ENCODE results near the gene CHST12.
"Not testable (repeated sequence)": the region's sequence is repeated elsewhere in the genome, so short reads cannot be mapped to it uniquely, and the experiment has no call there.

The CHST12 gene

DNA sequence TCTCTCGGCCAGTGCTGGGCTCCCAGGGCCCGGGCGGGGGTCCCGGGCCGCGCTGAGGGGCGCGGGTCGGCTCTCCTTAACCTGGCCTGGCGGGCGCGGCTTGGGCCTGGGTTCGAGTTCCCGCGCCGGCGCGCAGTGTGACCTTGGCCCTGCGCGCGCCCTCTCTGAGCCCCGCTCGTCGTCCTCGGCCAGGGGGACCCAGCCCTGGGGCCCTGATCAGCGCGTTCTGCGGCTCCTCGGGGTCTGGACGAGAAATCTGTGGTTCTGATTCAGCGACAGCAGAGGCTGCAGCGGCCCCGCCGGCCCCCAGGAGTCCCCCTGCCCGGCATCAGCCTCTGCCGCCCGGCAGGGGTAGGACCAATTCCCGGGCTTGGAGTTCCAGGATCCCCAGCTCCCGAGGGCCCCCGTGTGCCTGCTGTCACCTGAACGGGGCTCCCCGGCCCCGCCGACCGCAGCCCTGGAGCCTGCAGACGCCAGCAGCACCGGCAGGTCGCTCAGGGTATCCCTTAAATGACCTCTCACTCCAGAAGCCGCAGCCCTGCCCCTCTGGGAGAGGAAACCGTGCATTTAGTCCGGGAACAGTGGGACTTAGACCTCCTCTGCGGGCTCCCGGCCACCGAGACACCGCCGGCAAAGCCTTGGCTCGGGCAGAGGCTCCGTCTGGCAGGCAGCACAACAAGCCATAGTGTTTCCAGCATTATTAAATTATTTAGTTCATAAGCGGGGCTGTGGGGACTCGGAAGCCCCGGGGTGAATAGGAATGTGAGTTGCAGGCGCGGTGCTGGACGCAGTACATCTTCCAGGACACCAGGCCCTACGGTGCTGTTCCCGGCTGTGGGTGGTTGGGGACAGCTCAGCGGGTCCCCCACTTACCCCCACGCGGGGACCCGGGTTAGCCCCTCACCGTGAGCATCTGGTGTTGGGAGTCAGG, 572 bp downstream of the CHST12 start:
- no peak for DNase-seq (ENCODE audit: low read depth in 2 of 2)

GRCh38 chr7:2404714-2405119, 1.3 kb downstream of the CHST12 start:
- DNase-seq (ENCODE audit: low read depth in 2 of 2): no peak

DNA sequence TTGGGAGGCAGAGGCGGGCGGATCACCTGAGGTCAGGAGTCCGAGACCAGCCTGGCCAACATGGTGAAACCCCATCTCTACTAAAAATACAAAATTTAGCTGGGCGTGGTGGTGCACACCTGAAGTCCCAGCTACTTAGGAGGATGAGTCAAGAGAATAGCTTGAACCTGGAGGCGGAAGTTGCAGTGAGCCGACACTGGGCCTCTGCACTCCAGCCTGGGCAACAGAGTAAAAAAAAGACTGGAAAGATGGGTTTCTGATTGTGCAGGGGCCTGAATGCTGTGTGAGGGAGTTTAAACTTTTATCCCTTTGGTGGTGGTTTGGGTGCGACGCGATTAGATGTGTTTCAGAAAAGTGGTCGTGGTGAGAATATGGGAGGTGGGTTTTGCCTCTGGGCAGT, 1.8 kb downstream of the CHST12 start:
- no peak for DNase-seq (ENCODE audit: low read depth in 2 of 2)

DNA sequence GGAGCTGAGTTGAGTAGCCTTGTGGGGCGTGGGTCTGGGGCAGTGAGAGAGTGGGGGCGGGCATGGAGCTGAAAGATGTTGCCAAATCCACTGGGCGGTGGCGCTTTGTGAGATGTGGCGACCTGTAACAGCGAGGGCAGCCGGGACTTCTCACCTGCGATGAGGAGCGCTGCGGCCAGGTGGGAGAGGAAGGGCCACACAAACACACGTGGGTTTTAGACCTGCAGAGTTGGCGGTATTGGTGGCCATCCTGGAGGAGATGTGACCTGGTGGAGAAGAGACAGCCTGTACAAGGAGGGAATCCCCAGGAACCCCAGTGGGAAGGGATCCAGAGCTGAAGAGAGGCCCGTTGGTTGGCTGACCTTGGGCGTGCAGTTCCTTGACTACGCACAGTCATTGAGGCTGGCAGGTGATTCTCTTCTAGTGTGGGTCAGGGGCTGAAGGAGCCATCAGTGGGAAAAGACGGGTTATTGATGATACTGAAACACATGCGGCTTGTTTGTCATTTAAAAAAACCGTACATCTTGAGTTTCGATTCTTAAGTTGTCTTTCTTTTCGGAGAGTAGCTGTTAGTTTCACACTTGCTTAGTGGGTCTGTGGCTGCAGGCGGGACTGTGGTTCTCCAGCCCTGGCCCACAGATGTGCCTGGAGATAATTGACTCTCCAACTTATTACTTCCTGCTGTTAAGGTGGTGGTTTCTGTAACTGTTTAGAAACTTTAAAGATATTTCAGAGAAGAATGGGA, 2.4 kb downstream of the CHST12 start:
- no peak for DNase-seq (ENCODE audit: low read depth in 2 of 2)

DNA sequence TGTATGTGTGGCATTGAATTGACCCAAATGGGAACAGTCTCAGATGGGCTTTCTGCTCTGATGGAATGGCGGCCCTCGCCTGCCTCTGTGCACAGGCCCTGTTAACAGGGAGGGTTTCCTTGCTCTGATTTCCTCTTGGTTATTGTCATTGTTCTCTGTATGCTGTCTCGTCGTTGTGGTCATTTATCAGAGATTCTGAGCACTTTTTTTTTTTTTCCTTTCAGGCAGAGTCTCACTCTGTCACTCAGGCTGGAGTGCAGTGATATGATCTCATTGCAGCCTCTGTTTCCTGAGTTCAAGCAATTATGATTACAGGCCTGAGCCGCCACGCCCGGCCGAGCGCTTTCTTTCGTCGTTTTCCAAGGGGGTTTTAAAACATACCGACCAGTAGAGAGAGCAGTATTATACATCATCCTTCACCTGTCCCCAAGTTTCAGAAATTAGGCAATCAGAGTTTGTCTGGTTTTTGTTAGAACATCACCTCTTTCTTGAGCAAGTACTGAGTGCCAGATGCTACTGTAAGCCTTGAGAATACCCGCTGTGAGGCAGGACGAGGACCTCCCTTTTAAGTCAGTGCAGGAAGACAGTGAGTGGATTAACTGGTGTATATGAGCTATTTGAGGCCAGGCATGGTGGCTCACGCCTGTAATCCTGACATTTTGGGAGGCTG, 6.5 kb downstream of the CHST12 start:
- DNase-seq (ENCODE audit: low read depth in 2 of 2): no peak

DNA sequence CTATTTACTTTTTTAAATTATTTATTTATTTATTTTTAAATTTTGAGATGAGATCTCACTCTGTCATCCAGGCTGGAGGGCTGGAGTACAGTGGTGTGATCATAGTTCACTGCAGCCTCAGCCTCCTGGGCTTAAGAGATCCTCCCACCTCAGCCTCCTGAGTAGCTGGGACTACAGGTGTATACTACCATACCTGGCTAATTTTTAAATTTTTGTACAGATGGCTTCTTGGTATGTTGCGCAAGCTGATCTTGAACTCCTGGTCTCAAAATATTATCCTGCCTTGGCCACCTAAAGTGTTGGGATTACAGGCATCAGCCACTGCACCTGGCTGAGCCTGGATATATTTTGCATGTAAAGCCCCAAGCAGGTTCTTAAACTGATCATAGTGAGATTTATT, 7.6 kb downstream of the CHST12 start:
- DNase-seq (ENCODE audit: low read depth in 2 of 2): no peak

GRCh38 chr7:2411815-2412586, 8.6 kb downstream of the CHST12 start:
- DNase-seq (ENCODE audit: low read depth in 2 of 2): no peak

GRCh38 chr7:2412587-2413201, 9.3 kb downstream of the CHST12 start:
- no peak for DNase-seq (ENCODE audit: low read depth in 2 of 2)

DNA sequence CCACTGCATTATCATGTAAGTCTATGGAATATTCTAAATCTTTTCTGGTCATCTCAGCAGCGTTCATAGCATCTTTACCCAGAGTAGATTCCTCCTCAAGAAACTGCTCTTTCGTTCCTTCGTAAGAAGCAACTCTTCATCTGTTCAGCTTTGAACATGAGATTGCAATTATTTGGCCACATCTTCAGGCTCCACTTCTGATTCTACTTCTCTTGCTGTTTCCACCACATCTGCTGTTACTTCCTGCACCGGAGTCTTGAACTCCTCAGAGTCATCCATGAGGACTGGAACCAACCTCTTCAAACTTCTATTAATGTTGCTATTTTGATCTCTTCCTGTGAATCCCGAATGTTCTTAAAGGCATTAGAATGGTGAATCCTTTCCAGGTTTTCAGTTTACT, 12.7 kb downstream of the CHST12 start:
- no peak for DNase-seq (ENCODE audit: low read depth in 2 of 2)

DNA sequence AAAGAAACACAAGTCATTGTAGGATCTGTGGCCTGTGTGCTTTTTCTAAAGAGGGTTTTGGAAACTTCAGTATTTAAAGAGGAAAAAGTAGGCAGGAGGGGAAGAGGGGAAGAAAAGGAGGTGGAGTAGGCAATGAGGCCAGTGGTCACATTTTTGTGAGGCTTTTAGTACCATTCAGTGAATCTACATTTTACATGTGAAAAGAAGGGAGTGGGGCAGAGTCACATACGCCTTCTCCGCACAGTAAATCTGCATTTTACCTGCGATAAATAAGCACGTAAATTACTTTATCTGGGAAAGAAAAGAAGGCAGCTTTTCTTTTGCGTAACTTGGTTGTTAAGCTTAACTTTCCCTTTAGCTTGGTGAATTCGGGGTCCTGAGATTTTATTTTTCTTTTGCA, 13.2 kb downstream of the CHST12 start:
- no peak for DNase-seq (ENCODE audit: low read depth in 2 of 2)

DNA sequence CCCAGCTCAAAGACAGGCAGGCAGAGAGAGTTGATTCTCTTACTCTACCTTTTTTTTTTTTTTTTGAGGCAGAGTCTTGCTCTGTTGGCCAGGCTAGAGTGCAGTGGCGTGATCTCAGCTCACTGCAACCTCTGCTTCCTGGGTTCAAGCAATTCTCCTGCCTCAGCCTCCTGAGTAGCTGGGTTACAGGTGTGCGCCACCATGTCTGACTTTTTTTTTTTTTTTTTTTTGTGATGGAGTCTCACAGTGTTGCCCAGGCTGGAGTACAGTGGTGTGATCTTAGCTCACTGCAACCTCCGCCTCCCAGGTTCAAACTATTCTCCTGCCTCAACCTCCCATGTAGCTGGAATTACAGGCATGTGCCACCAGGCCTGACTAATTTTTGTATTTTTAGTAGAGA, 13.8 kb downstream of the CHST12 start:
- not testable (repeated sequence) for DNase-seq (ENCODE audit: low read depth in 2 of 2)

GRCh38 chr7:2417981-2418481, 14.6 kb downstream of the CHST12 start:
- no peak for DNase-seq (ENCODE audit: low read depth in 2 of 2)

GRCh38 chr7:2420216-2420933, 17.0 kb downstream of the CHST12 start:
- no peak for DNase-seq (ENCODE audit: low read depth in 2 of 2)

DNA sequence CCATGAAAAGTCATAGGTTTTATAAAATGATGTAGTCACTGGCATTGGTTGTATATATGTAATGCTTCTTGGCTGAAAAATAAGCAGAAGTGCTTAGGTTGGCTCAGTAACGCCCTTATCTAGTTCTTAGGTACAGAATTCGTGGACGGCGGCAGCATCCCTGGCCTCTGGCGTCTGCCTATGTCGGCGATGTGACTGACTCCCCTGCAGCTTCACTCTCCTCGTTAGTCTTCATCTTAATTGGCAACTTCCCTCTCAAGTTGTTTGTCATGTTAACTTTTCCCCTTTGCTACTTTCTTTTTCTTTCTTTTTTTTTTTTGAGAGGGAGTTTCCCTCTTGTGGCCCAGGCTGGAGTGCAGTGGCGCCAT, 18.5 kb downstream of the CHST12 start:
- DNase-seq (ENCODE audit: low read depth in 2 of 2): no peak

- no peak for DNase-seq (ENCODE audit: low read depth in 2 of 2)
These were observed 22.3 kb downstream of the CHST12 start for GRCh38 chr7:2425749-2426148.

- no peak for DNase-seq (ENCODE audit: low read depth in 2 of 2)
These were observed 28.0 kb downstream of the CHST12 start for GRCh38 chr7:2431260-2431867.

GRCh38 chr7:2432910-2433712, 29.7 kb downstream of the CHST12 start:
- no peak for DNase-seq (ENCODE audit: low read depth in 2 of 2)

GRCh38 chr7:2433713-2434550, 30.5 kb downstream of the CHST12 start:
- DNase-seq (ENCODE audit: low read depth in 2 of 2): no peak

All from fibroblast of skin of left biceps (primary cell).